HL-60 (cell line): ENCODE measurements around the gene TAGAP.

Experiments
- GABPA ChIP-seq: IDR thresholded peaks from 2 replicates; pipeline ENCODE4 v1.6.1; 2012; ENCODE audit warnings: low read depth
- POLR2AphosphoS5 ChIP-seq: IDR thresholded peaks from 2 replicates; pipeline ENCODE4 v1.6.1; 2012; ENCODE audit warnings: low read depth
- REST ChIP-seq: IDR thresholded peaks from 2 replicates; pipeline ENCODE4 v1.6.1; 2012; ENCODE audit warnings: low read depth; ENCODE audit not compliant: insufficient replicate concordance
- SPI1 ChIP-seq: IDR thresholded peaks from 2 replicates; pipeline ENCODE4 v1.6.1; 2012; ENCODE audit warnings: low read depth, mild to moderate bottlenecking, borderline replicate concordance
- TF ChIP-seq, protein P1 (sequence below): IDR thresholded peaks from one replicate; pipeline ENCODE4 v1.5.1; 2011; ENCODE audit warnings: low read length, control low read depth, inconsistent platforms; ENCODE audit not compliant: insufficient read depth

DNA sequence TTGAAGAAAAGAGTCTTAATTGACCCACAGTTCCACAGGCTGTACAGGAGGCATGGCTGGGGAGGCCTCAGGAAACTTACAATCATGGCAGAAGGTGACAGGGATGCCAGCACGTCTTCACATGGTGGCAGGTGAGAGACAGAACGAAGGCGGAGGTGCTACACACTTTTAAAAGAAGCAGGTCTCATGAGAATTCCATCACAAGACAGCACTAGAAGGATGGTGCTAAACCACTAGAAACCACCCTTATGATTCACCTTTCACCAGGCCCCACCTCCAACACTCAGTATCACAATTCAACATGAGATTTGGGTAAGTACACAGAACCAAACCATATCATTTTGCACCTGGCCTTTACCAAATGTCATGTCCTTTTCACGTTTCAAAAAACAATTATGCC lies 20.9 kb downstream of the TAGAP start:
- TF ChIP-seq, protein P1, sequence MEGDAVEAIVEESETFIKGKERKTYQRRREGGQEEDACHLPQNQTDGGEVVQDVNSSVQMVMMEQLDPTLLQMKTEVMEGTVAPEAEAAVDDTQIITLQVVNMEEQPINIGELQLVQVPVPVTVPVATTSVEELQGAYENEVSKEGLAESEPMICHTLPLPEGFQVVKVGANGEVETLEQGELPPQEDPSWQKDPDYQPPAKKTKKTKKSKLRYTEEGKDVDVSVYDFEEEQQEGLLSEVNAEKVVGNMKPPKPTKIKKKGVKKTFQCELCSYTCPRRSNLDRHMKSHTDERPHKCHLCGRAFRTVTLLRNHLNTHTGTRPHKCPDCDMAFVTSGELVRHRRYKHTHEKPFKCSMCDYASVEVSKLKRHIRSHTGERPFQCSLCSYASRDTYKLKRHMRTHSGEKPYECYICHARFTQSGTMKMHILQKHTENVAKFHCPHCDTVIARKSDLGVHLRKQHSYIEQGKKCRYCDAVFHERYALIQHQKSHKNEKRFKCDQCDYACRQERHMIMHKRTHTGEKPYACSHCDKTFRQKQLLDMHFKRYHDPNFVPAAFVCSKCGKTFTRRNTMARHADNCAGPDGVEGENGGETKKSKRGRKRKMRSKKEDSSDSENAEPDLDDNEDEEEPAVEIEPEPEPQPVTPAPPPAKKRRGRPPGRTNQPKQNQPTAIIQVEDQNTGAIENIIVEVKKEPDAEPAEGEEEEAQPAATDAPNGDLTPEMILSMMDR, result no peak
- TF ChIP-seq REST (no peak), POLR2AphosphoS5 (no peak), GABPA (no peak), SPI1 (no peak)
